HG03558 (cell line): ENCODE measurements around the gene NMBR.
"Not testable (repeated sequence)": the region's sequence is repeated elsewhere in the genome, so short reads cannot be mapped to it uniquely, and the experiment has no call there.

Source experiments
- ATAC-seq: cut with Tn5 transposase; IDR thresholded peaks from one replicate; pipeline ENCODE4 v1.9.1; 2021; ENCODE audit warnings: moderate number of reproducible peaks; ENCODE audit not compliant: unreplicated experiment; ENCODE audit errors: extremely low read depth

The NMBR gene

DNA sequence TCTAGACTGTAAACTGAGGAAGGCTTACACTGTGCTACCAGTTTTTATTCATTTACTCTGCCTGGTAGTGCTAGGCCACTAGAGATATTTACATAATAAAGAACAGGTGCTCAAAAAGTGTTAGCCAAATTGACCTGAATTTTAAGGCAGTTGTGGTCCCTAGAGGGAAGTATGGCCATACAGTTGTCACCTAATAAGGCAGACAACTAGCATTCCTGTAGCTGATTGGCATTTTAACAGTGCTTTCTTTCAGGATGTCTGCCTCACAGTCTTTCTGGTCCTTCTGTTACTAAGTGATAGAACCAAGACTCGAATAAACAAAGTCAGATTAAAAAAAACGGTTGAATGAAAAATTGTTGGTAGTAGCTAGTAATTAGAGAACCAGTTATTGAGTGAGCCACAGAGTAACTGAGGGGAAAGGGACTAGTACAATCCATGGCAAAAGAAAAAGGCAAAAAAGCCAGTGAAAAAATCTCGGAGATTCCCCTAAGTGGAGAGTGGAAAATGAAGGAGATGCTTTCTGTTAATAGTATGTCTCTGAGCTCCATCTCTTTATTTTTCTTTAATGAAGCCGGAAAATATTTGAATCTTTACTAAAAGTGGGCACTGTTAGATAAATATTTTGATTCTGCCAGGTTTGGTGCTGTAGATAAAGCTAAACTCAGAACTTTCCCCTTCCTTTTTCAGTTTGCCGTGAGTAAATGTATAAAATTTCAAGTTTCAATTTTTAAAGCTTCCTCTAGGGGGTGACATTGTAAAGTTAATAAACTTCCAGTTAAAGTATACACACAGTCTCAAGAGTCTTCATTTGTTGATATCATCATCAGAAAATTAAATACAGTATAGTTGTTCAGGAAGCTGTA is 9.2 kb upstream of the NMBR start:
- ATAC-seq = no peak

DNA sequence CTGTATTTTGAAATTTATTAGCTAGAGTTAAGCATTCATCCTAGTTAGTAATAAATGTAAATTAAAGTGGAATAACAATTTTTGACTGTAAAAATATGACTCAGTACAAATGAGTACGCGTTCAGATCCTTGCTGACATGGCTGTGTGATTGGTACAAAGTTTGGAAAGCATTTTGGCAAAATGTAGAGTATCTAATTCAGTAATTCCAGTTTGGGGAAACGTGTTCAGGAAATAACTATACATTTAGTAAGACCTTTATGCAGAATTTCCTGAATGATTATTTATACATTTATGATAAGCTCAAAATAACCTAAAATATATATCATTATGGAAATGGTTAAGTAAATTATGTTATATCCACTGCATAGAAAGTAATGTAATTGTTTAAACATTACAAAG is 8.2 kb upstream of the NMBR start:
- ATAC-seq = no peak

DNA sequence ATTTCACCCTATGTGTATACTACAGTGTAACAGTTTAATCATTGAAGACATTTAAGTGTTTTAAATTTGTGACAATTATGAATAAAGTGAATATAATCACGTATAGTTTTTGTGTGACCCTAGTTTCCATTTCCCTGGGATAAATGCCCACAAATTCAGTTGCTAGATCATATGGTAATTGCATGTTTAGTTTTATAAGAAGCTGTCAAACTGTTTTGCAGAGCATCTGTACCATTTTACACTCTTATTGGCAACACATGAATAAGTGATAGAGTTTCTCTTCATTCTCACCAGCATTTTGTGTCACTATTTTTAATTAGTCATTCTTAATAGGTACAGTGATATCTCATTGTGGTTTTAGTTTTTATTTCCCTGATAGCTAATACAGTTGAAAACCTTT is 7.4 kb upstream of the NMBR start:
- no peak for ATAC-seq

DNA sequence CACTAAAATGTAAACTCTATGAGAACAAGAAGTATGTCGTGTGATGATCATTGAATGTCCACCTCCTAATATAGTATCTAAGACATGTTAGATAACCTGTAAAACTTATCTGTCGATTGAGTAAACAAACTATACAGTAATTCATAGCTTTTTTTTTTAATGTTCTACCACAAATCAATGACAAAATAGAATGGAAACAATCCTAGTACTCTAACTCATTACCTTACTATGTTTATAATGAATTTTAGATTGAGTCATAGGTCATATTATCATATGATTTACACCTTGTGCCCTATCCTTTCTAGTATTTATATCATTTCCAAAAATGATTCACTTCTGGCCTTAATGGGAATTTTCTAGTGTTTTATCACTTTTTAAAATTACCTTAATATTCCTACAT is 6.3 kb upstream of the NMBR start:
- no peak for ATAC-seq

DNA sequence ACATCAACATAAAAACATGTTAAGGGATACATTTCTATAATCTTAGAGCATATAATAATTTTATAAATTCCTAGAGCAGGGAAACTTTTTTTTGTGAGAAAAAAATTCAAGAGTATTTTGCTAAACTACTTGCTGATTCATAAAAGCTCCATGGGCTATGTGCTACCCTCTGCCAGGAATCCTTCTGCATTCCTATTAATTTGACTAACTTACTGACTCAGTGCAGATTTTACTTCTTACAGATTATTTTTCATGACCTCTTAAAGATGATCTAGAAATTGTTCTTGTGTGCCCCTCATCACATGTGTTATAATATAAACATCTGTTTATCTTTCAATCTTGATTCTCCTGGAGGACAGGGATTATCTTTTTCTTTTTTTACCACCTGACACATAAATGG is 5.8 kb upstream of the NMBR start:
- no peak for ATAC-seq

DNA sequence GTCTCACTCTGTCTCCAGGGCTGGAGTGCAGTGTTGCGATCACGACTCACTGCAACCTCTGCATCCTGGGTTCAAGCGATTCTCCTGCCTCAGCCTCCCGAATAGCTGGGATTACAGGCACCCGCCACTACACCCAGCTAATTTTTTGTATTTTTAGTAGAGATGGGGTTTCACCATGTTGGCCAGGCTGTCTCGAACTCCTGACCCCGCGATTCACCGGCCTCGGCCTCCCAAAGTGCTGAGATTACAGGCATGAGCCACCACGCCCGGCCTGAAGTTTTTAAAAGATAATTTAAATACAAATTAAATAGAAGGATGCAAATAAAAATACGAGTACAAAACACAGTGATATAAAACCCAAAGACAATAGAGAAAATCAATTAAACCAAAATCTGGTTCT is 5.4 kb downstream of the NMBR start:
- not testable (repeated sequence) for ATAC-seq

DNA sequence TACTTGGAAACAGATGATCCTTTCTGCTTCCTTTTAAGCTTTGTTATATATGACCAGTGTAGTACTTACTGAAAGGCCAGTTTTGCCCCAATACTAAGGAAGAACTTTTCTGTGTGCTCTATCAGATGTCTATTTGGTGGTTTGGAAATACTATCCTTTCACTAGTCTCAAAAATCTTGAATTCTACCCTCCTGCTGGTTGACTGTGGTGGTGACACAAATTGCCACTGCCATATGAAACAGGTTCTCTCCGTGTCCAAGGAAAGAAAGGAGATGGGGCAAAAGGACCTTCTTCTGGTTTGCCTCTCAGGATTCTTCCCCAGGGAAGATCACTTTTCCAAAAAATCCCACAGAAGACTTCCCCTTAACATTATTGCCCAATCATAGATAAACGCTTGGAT is 8.0 kb downstream of the NMBR start:
- ATAC-seq = no peak

DNA sequence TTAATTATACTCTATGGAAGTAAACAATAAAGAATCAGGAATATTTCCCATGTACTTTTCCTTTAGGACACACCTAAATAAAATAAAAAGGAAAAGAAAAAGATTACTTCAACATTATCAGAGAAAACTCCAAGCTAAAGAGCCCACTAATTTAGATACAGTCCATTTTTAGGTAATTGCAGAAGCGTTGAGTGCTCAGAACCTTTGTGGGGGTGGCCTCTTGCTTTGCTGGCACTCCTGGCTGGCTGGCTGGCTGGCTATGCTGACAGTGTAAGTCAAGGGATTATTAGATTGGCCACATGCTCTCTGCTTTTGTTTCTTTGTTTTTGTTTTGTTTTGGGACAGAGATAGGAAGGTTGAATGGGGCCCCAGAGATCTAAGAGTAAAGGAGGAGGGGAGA is 14.3 kb downstream of the NMBR start, which contains the start of gene GJE1:
GJE1 (plus strand) TSS at position 301 of the 400 bp plus-strand sequence. CDS start 234 bp downstream, outside the sequence.
- no peak for ATAC-seq

DNA sequence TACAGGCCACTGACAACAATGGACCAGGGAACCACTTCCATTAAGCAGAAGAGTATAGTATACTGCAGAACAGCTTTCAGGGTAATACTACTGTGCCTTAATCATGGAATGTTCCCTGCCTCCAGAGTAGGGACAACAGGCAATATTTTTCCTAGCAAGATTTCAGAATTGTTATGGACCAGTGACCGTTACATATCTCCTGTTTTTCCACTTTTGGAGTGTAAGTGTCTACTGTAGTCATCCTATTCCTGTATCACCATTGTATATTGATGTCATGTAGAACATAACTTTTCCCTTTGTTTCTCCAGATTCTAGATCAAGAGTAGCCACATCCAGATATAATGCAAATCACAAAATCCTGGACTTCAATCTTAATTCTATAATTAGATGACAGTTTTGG is 16.1 kb downstream of the NMBR start:
- ATAC-seq = no peak

DNA sequence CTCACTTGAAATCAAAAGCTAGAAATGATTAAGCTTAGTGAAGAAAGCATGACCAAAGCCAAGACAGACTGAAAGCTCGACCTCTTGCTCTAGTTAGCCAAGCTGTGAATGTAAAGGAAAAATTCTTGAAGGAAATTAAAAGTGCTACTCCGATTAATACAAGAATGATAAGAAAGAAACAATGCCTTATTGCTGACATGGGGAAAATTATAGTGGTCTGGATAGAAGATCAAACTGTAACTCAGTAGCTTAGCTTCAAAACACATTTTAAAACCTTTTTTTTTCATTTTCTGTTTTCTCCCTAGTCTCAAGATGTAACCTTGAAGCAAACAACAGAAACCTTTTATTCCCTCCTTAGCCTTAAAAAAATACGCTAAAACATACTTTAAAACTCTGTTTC is 25.6 kb downstream of the NMBR start:
- ATAC-seq = no peak

DNA sequence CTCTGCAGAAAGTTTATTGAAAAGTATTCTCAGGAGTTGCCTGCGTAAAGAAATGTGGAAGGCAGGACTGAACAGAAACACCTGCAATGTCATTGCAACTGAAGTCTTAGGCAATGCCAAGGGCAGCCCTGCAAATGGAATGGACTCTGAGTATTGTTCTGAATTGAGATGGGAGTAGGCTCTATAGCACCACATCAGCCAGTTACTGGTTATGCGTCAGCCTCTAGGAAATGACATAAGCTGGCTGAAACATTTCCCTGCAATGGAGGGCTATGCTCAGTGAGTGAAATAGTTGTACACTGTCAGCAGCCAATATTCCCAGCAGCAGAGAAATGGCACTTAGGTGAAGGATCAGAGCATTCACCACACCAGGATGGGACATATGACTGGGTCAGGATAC is 28.0 kb downstream of the NMBR start:
- no peak for ATAC-seq

DNA sequence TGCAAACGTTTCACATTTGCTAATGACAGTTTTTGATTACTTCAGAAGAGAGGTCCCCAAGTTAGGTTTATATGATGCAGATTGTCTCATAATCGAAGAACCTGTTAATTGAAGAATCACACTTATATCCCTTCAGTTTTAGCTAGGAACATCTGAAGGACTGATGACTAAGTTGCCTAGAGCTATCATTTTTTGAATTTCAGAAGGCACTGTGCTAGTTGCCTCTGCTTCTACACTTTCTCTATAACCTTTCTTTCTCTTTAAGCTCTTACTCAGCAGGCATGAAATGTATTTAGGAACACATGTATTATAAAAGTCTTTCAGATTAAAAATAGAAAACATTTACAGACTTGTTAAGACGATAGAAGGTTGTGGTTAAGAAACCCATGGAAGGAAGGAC is 28.6 kb downstream of the NMBR start:
- no peak for ATAC-seq

DNA sequence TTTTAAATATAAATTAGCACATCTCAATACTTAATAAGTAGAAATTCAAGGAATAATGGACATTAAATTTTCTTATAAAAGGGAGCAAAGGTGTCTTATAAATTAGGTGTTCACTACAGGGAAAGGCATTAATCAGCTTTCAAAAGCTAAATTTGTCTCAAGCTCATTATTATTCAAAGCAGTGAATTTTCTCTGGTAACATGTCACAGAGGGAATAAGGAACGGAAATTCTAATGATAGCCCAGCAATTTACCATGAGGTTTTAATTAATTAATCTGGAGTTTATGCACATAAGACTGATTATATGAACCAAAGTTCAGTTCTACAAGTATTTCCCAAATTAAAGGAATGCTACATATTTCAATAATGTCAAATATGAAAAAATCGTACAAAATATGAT is 29.6 kb downstream of the NMBR start:
- ATAC-seq = no peak

DNA sequence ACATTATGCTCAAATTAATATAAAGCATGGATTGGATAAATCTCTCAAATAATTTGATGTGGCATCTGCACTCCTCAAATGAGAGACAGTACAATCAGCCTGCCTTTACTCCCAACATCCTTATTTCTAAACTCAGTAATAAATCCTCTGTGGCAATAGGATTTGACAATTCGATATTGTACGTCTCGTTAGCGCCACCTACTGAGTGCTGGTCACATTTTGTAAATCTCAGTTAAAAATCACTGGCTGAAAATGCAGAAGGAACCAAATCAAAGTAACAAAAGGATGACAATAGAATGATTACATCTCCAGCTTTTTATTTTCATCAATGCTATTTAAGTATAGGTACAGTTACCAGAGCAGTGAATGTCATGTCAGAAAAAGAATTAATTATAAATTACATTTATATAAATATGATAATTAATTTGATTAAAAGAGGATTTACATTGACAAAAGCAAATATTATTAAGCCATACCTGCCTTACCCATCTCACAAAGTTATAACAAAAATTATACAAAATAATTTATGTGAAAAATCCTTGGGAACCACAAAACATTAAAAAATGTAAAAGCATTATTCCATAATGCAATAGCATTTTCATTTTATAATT is 34.4 kb downstream of the NMBR start:
- no peak for ATAC-seq

DNA sequence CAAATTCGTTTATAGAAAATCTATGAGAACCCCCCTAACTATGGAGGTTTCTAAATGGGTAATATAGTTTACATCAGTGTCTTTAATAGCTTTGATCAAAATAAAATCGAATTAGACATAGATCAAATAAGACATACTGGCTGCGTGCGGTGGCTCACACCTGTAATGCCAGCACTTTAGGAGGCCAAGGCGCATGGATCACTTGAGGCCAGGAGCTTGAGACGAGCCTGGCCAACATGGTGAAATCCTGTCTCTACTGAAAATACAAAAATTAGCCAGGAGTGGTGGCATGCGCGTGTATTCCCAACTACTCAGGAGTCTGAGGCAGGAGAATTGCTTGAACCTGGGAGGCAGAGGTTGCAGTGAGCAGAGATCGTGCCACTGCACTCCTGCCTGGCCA is 36.1 kb downstream of the NMBR start:
- not testable (repeated sequence) for ATAC-seq

DNA sequence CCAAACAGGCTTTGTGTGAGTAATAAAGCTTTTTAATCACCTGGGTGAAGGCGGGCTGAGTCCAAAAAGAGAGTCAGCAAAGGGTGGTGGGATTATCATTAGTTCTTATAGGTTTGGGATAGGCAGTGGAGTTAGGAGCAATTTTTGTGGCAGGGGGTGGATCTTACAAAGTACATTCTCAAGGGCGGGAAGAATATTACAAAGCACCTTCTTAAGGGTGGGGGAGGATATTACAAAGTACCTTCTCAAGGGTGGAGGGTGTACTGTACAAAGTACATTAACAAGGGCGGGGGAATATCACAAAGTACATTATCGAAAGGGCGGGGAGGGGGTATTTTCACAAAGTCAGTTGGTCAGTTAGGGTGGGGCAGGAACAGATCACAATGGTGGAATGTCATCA is 42.1 kb downstream of the NMBR start:
- not testable (repeated sequence) for ATAC-seq

DNA sequence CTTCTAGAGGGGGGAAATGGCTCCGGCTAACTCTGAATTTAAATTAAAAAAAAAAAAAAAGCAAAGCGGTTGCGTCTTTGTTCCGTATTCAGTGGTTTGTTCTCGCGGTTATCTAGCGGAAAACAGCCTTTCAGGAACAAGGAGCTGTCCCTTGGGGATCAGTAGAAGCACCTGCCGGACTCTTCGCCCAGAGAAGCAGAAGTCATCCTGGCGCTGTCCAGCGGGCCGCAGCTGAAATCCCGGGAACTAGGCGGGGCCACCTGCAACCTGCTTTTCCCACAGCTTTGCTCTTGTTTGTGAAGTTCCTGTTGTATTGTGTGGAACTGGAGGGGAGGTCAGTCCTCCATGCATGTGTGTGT is 58.1 kb downstream of the NMBR start:
- ATAC-seq = no peak

DNA sequence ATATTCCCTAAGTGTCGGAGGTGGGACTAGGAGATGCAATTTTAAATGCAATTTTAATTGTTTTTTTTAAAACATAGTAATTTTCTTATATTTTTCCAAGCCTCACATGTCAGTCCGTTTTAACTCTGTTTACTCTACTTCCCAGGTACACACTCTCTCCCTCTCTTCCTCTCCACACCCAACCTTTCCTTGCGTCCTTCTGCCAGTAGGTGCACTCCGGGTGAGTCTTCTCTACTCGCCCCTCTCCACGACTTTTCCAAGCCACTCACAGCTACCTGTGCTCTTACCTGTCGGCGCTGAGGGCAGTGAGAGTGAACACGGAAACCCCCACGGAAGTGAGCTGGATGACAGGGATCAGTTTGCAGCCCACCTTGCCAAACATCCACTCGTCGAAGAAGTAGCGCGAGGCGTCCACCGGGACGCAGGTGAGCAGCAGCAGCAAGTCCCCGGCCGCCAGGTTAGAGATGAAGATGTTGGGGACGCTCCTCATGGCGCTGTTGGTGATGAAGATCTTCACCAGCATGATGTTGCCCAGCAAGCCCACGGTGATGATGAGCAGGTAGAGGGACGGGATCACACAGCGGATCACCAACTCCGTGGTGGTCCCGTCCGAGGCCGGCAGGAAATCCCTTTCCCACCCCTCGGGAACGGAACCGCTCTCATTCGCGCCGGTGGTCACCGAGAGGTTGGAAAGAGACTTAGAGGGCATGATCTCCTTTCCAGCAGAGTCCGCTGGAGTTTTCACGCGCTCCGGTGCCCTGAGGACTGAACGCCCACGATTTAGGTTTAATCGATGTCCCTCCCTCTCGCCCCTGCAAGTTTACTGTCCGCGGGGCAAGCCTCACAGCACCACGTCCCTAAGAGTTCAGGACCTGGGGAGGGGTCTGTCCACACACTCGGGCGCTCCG is 58.7 kb downstream of the NMBR start:
- ATAC-seq = no peak

DNA sequence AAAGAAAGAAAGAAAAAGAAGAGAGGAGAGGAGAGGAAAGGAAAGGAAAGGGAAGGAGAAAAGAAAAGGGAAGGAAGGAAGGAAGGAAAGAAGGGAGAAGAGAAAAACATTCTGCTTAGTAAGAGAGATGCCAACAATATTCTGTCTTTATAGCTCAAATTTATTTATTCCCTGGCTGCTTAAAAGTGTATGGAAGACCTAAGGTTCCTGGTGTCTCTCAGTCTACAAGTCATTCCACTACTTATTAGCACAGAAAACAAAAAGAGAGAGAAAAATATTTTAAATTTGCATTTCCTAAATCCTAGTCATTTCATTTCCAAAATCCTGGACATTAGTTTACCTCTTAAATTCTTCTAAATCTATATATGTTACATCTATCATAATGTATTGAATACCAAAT is 67.8 kb downstream of the NMBR start:
- ATAC-seq = no peak

DNA sequence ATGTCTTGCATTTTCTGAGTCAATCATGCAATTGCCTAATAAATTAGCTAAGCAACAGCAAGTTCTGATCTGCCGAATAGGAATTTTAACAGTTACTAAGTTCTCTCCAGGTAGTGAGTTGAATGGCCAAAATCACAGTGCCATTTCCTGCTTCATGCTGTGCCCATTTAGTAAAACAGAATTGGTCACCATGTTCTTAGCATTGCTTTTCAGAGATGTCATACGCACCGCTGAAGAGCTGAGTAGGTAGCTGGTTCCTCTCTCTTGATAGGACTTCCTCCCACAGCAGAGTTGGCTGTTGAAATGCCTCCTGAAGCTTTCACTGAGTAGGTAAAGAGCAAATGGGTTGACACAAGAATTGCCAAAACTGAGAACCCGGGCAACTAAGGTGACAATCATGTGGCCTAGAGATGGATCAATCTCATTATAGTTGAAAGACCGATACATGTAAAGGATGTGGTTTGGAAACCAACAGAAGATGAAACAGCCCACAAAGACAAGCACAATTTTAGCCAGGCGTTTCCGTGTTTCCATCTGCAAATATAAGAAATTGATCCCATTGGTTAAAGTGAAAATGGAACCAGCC is 71.3 kb downstream of the NMBR start:
- no peak for ATAC-seq

DNA sequence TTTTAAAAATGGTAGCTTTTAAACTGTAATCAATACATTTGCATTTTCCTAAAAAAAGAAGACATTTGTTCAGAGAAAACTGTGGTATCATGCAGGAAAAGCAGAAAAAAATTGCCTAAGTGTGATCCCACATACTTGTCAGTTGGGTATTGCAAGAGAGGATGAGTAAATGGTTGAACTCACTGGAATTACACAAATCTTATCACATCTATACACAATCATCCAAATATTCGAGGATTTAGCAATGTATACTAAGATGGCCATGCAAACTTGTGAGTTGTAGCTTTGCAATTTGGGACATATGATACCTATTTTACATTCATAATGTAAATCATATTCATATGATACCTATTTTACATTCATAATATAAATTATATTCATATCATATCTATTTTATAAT is 72.4 kb downstream of the NMBR start:
- no peak for ATAC-seq
